ENCODE results near the gene TNMD. TPM values are rescaled to one million over a fixed set of nuclear protein-coding genes. Genes with fewer than 3 reads are reported as not detected.

The TNMD gene
- total RNA-seq, 1 donor from 2014 or later: not detected

DNA sequence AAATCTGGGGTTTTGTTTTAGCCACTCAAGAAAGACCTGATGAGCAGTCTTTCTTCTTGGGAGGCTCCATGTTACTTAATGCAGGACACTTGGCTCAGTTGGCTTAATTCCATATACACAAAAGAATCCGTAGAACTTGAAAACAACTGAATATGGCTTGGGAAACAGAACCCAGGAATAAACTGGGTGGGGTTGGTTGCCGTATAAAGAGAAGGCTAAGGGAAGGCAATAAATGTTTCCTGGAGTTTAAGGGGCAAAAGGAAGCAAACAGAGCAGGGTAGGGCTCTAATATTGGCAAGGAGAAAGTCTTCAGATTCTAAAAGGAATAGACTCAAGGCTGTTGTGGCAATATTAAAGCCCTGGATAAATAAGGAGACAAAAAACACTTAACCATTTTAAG lies 8.4 kb downstream of the TNMD start:
- H3K4me1 Mint-ChIP-seq (ENCODE audit: low read depth): peaks cover 2% of the 10 kb centered on the region
- DNase-seq (ENCODE audit: low spot score, unreplicated experiment): no peak
- H3K27ac Mint-ChIP-seq: no peak overlapping the region
- TF ChIP-seq, protein P1, sequence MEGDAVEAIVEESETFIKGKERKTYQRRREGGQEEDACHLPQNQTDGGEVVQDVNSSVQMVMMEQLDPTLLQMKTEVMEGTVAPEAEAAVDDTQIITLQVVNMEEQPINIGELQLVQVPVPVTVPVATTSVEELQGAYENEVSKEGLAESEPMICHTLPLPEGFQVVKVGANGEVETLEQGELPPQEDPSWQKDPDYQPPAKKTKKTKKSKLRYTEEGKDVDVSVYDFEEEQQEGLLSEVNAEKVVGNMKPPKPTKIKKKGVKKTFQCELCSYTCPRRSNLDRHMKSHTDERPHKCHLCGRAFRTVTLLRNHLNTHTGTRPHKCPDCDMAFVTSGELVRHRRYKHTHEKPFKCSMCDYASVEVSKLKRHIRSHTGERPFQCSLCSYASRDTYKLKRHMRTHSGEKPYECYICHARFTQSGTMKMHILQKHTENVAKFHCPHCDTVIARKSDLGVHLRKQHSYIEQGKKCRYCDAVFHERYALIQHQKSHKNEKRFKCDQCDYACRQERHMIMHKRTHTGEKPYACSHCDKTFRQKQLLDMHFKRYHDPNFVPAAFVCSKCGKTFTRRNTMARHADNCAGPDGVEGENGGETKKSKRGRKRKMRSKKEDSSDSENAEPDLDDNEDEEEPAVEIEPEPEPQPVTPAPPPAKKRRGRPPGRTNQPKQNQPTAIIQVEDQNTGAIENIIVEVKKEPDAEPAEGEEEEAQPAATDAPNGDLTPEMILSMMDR (IDR thresholded peaks at IDR 0.05; ENCODE audit: unreplicated experiment): no peak
- H3K4me3 Mint-ChIP-seq (ENCODE audit: low read depth): no peak overlapping the region
- H3K27me3 Mint-ChIP-seq: no peaks in the 10 kb centered on the region
- H3K36me3 Mint-ChIP-seq (ENCODE audit: insufficient read depth): no peaks in the 10 kb centered on the region
- H3K9me3 Mint-ChIP-seq (ENCODE audit: low read depth): peaks cover 7% of the 10 kb centered on the region

GRCh38 chrX:100593581-100593980 lies 8.8 kb downstream of the TNMD start:
- TF ChIP-seq, protein P1 (IDR thresholded peaks at IDR 0.05; ENCODE audit: unreplicated experiment): no peak
- peaks cover 1% of the 10 kb centered on the region for H3K4me1 Mint-ChIP-seq (ENCODE audit: low read depth)
- H3K27me3 Mint-ChIP-seq: no peaks in the 10 kb centered on the region
- no peak overlapping the region for H3K4me3 Mint-ChIP-seq (ENCODE audit: low read depth)
- H3K9me3 Mint-ChIP-seq (ENCODE audit: low read depth): peaks cover 7% of the 10 kb centered on the region
- no peak for DNase-seq (ENCODE audit: low spot score, unreplicated experiment)
- no peaks in the 10 kb centered on the region for H3K36me3 Mint-ChIP-seq (ENCODE audit: insufficient read depth)
- no peak overlapping the region for H3K27ac Mint-ChIP-seq

GRCh38 chrX:100596601-100597000 lies 11.9 kb downstream of the TNMD start:
- no peaks in the 10 kb centered on the region for H3K27me3 Mint-ChIP-seq
- H3K9me3 Mint-ChIP-seq (ENCODE audit: low read depth): peaks cover 7% of the 10 kb centered on the region
- H3K4me3 Mint-ChIP-seq (ENCODE audit: low read depth): no peak overlapping the region
- peaks cover 1% of the 10 kb centered on the region for H3K4me1 Mint-ChIP-seq (ENCODE audit: low read depth)
- no peak for DNase-seq (ENCODE audit: low spot score, unreplicated experiment)
- H3K27ac Mint-ChIP-seq: no peak overlapping the region
- H3K36me3 Mint-ChIP-seq (ENCODE audit: insufficient read depth): no peaks in the 10 kb centered on the region
- TF ChIP-seq, protein P1 (IDR thresholded peaks at IDR 0.05; ENCODE audit: unreplicated experiment): no peak

- DNase-seq (ENCODE audit: low spot score, unreplicated experiment): no peak
- no peak overlapping the region for H3K27ac Mint-ChIP-seq
- H3K4me3 Mint-ChIP-seq (ENCODE audit: low read depth): no peak overlapping the region
- H3K4me1 Mint-ChIP-seq (ENCODE audit: low read depth): no peaks in the 10 kb centered on the region
- H3K27me3 Mint-ChIP-seq: no peaks in the 10 kb centered on the region
- no peaks in the 10 kb centered on the region for H3K36me3 Mint-ChIP-seq (ENCODE audit: insufficient read depth)
- peaks cover 8% of the 10 kb centered on the region for H3K9me3 Mint-ChIP-seq (ENCODE audit: low read depth)
- TF ChIP-seq, protein P1 (IDR thresholded peaks at IDR 0.05; ENCODE audit: unreplicated experiment): no peak
Observed at GRCh38 chrX:100599456-100599855, 14.7 kb downstream of the TNMD start.

GRCh38 chrX:100600340-100600739 lies 15.6 kb downstream of the TNMD start:
- TF ChIP-seq, protein P1 (IDR thresholded peaks at IDR 0.05; ENCODE audit: unreplicated experiment): no peak
- Mint-ChIP-seq H3K36me3 (ENCODE audit: insufficient read depth) (no peaks in the 10 kb centered on the region), H3K27ac (no peak overlapping the region), H3K27me3 (no peaks in the 10 kb centered on the region), H3K9me3 (ENCODE audit: low read depth) (peaks cover 11% of the 10 kb centered on the region), H3K4me3 (ENCODE audit: low read depth) (no peak overlapping the region), H3K4me1 (ENCODE audit: low read depth) (no peaks in the 10 kb centered on the region)
- no peak for DNase-seq (ENCODE audit: low spot score, unreplicated experiment)

Data from progenitor cell of endocrine pancreas (in vitro differentiated cells).